ENCODE data around the gene RAB11FIP2. TPM values are rescaled to one million over a fixed set of nuclear protein-coding genes. Genes with fewer than 3 reads are reported as not detected.

Gene RAB11FIP2
- total and polyA plus RNA-seq, 8 donors = 4.3 to 74.1 (median 16.8) TPM

- no peak for TF ChIP-seq CTCF (IDR thresholded peaks at IDR 0.05)
- no peak for TF ChIP-seq EP300 (IDR thresholded peaks at IDR 0.05)
- TF ChIP-seq POLR2A (IDR thresholded peaks at IDR 0.05) = no peak
- no peak for TF ChIP-seq POLR2AphosphoS5 (IDR thresholded peaks at IDR 0.05)
These were observed 29.5 kb downstream of the RAB11FIP2 start for GRCh38 chr10:118017071-118017740.

GRCh38 chr10:118012952-118013525 is 33.7 kb downstream of the RAB11FIP2 start:
- TF ChIP-seq CTCF (IDR thresholded peaks at IDR 0.05) (no peak), POLR2AphosphoS5 (IDR thresholded peaks at IDR 0.05) (no peak), EP300 (IDR thresholded peaks at IDR 0.05) (no peak), POLR2A (IDR thresholded peaks at IDR 0.05) (no peak)
- no peak for DNase-seq
- no peak overlapping the region for H3K27ac ChIP-seq
- peaks cover 0 to 41% (median 28%) of the 10 kb centered on the region in 4 donors for H3K36me3 ChIP-seq
- intact Hi-C loops (cut with DNase I; ENCODE audit: low total_unique reads) = no loop called here
- no peaks in the 10 kb centered on the region for H3K27me3 ChIP-seq
- no peak overlapping the region for H3K4me3 ChIP-seq
- H3K4me1 ChIP-seq = no peaks in the 10 kb centered on the region
- no peaks in the 10 kb centered on the region for H3K9me3 ChIP-seq

More at GRCh38 chr10:118017071-118017740, 29.5 kb downstream of the RAB11FIP2 start:
- peaks cover 0 to 39% (median 21%) of the 10 kb centered on the region in 4 donors for H3K36me3 ChIP-seq
- H3K4me3 ChIP-seq = no peak overlapping the region
- H3K27me3 ChIP-seq = no peaks in the 10 kb centered on the region
- WGBS, 5 donors = 87 to 94% (median 92%) methylated on average over 12 of the region's 12 CpGs
- H3K27ac ChIP-seq = no peak overlapping the region
- intact Hi-C loops (cut with DNase I; ENCODE audit: low total_unique reads) = no loop called here
- no peaks in the 10 kb centered on the region for H3K4me1 ChIP-seq
- DNase-seq = no peak
- no peaks in the 10 kb centered on the region for H3K9me3 ChIP-seq

GRCh38 chr10:118007773-118008172 is 39.0 kb downstream of the RAB11FIP2 start:
- H3K27me3 ChIP-seq = no peaks in the 10 kb centered on the region
- peaks cover 0 to 58% (median 40%) of the 10 kb centered on the region in 4 donors for H3K36me3 ChIP-seq
- no peak for DNase-seq
- H3K27ac ChIP-seq = no peak overlapping the region
- no peak for TF ChIP-seq CTCF (IDR thresholded peaks at IDR 0.05)
- TF ChIP-seq POLR2A (IDR thresholded peaks at IDR 0.05) = no peak
- TF ChIP-seq POLR2AphosphoS5 (IDR thresholded peaks at IDR 0.05) = no peak
- TF ChIP-seq EP300 (IDR thresholded peaks at IDR 0.05) = no peak
- H3K9me3 ChIP-seq = no peaks in the 10 kb centered on the region
- H3K4me1 ChIP-seq = no peaks in the 10 kb centered on the region
- no peak overlapping the region for H3K4me3 ChIP-seq
- intact Hi-C loops (cut with DNase I; ENCODE audit: low total_unique reads) = no loop called here
- 74 to 85% (median 77%) methylated on average over 3 of the region's 3 CpGs for WGBS, 5 donors

- H3K4me3 ChIP-seq = no peak overlapping the region
- H3K36me3 ChIP-seq = peaks cover 0 to 55% (median 41%) of the 10 kb centered on the region in 4 donors
- no peaks in the 10 kb centered on the region for H3K27me3 ChIP-seq
- no peak overlapping the region for H3K27ac ChIP-seq
- no peak for DNase-seq
- TF ChIP-seq POLR2A (IDR thresholded peaks at IDR 0.05) = no peak
- no peaks in the 10 kb centered on the region for H3K4me1 ChIP-seq
- no peaks in the 10 kb centered on the region for H3K9me3 ChIP-seq
- WGBS, 5 donors = 87 to 97% (median 90%) methylated on average over 1 of the region's 1 CpG
- intact Hi-C loops (cut with DNase I; ENCODE audit: low total_unique reads) = no loop called here
These were observed 43.6 kb downstream of the RAB11FIP2 start for GRCh38 chr10:118003126-118003525.

- TF ChIP-seq POLR2AphosphoS5 (IDR thresholded peaks at IDR 0.05) = no peak
- TF ChIP-seq EP300 (IDR thresholded peaks at IDR 0.05) = no peak
- TF ChIP-seq POLR2A (IDR thresholded peaks at IDR 0.05) = no peak
- no peak for TF ChIP-seq CTCF (IDR thresholded peaks at IDR 0.05)
- 87 to 94% (median 93%) methylated on average over 6 of the region's 6 CpGs for WGBS, 5 donors
- no peak for DNase-seq
- no peak overlapping the region for H3K27ac ChIP-seq
- H3K4me1 ChIP-seq = no peaks in the 10 kb centered on the region
- H3K27me3 ChIP-seq = no peaks in the 10 kb centered on the region
- no peak overlapping the region for H3K4me3 ChIP-seq
- peaks cover 0 to 49% (median 36%) of the 10 kb centered on the region in 4 donors for H3K36me3 ChIP-seq
- H3K9me3 ChIP-seq = no peaks in the 10 kb centered on the region
- intact Hi-C loops (cut with DNase I; ENCODE audit: low total_unique reads) = no loop called here
These were observed 44.2 kb downstream of the RAB11FIP2 start for GRCh38 chr10:118002581-118002980.

All from stomach (tissue), 9 donors.